WTC11 (cell line): ENCODE data around the gene ADAM19. TPM values are rescaled to one million over a fixed set of nuclear protein-coding genes. Genes with fewer than 3 reads are reported as not detected.

Experiments used
- ATAC-seq: fragments of 200-7000 bp; cut with Tn5 transposase; 2 replicates; pipeline ENCODE4 v1.10.0; 2021; ENCODE audit warnings: mild to moderate bottlenecking, moderate library complexity
- CTCF ChIA-PET: fragments of 300-600 bp; sonication (Branson Sonifier 250); formaldehyde crosslinking; loops from one replicate; lab custom pipeline; 2021; ENCODE audit warnings: antibody characterized with exemption; lab: Charles Lee
- POLR2A ChIA-PET: fragments of 350-600 bp; sonication (Branson Sonifier 250); formaldehyde crosslinking; loops from one replicate; lab custom pipeline; 2021; ENCODE audit warnings: antibody characterized with exemption; lab: Charles Lee
- DNase-seq: peaks from one replicate; pipeline ENCODE4 v3.0.0; 2021; ENCODE audit warnings: low spot score
- H3K27ac Mint-ChIP-seq: 2 replicates; pipeline ENCODE4 v1.8.0; 2021; ENCODE audit warnings: mixed read lengths
- H3K27me3 Mint-ChIP-seq: 2 replicates; pipeline ENCODE4 v1.8.0; 2021; ENCODE audit warnings: low read depth, mild to moderate bottlenecking, moderate library complexity, mixed read lengths
- H3K36me3 Mint-ChIP-seq: 2 replicates; pipeline ENCODE4 v1.8.0; 2021; ENCODE audit warnings: mixed read lengths
- H3K4me1 Mint-ChIP-seq: 2 replicates; pipeline ENCODE4 v1.8.0; 2022; ENCODE audit warnings: mixed read lengths
- H3K4me3 Mint-ChIP-seq: 2 replicates; pipeline ENCODE4 v1.8.0; 2021; ENCODE audit warnings: mild to moderate bottlenecking, moderate library complexity, mixed read lengths
- H3K9me3 Mint-ChIP-seq: 2 replicates; pipeline ENCODE4 v1.8.0; 2021; ENCODE audit warnings: mixed read lengths
- CREB1 ChIP-seq: sonication (generic); formaldehyde crosslinking; IDR thresholded peaks from 2 replicates; pipeline ENCODE4 v1.8.0; 2023; ENCODE audit warnings: mild to moderate bottlenecking, missing genetic modification reagents
- CREM ChIP-seq: sonication (generic); formaldehyde crosslinking; IDR thresholded peaks from 2 replicates; pipeline ENCODE4 v1.8.1; 2022; ENCODE audit warnings: mild to moderate bottlenecking, missing genetic modification reagents, moderate library complexity
- EMX1 ChIP-seq: fragments of 250-450 bp; sonication (Bioruptor Pico); IDR thresholded peaks from 2 replicates; pipeline ENCODE4 v1.8.0; 2021; ENCODE audit warnings: mild to moderate bottlenecking
- ERG ChIP-seq: fragments of 250-450 bp; sonication (Bioruptor Pico); IDR thresholded peaks from 2 replicates; pipeline ENCODE4 v1.8.0; 2021; ENCODE audit warnings: mild to moderate bottlenecking
- FOXJ3 ChIP-seq: sonication (generic); formaldehyde crosslinking; IDR thresholded peaks from 2 replicates; pipeline ENCODE4 v1.9.0; 2021; ENCODE audit warnings: missing genetic modification reagents, mild to moderate bottlenecking, borderline replicate concordance
- FOXP4 ChIP-seq: sonication (generic); formaldehyde crosslinking; IDR thresholded peaks from 2 replicates; pipeline ENCODE4 v1.8.0; 2022; ENCODE audit warnings: mild to moderate bottlenecking, missing genetic modification reagents
- GRHL2 ChIP-seq: fragments of 250-450 bp; sonication (Bioruptor Pico); IDR thresholded peaks from 2 replicates; pipeline ENCODE4 v1.8.0; 2022; ENCODE audit warnings: mild to moderate bottlenecking, moderate library complexity; ENCODE audit not compliant: insufficient replicate concordance, severe bottlenecking
- IRF2 ChIP-seq: sonication (generic); formaldehyde crosslinking; IDR thresholded peaks from 2 replicates; pipeline ENCODE4 v1.8.0; 2022; ENCODE audit warnings: low read depth, missing genetic modification reagents, borderline replicate concordance
- JAZF1 ChIP-seq: fragments of 250-450 bp; sonication (Bioruptor Pico); IDR thresholded peaks from 2 replicates; pipeline ENCODE4 v1.9.0; 2021; ENCODE audit warnings: moderate library complexity, mild to moderate bottlenecking, inconsistent platforms
- NFE2L1 ChIP-seq: sonication (generic); formaldehyde crosslinking; IDR thresholded peaks from 2 replicates; pipeline ENCODE4 v1.8.1; 2023; ENCODE audit warnings: missing genetic modification reagents
- NR2C2 ChIP-seq: sonication (generic); formaldehyde crosslinking; IDR thresholded peaks from 2 replicates; pipeline ENCODE4 v1.8.0; 2022; ENCODE audit warnings: mild to moderate bottlenecking, missing genetic modification reagents
- ZNF121 ChIP-seq: sonication (generic); formaldehyde crosslinking; IDR thresholded peaks from 2 replicates; pipeline ENCODE4 v1.8.0; 2023; ENCODE audit warnings: missing genetic modification reagents
- ZNF219 ChIP-seq: sonication (generic); formaldehyde crosslinking; IDR thresholded peaks from 2 replicates; pipeline ENCODE4 v1.8.0; 2023; ENCODE audit warnings: missing genetic modification reagents, mild to moderate bottlenecking, borderline replicate concordance
- ZNF232 ChIP-seq: sonication (generic); formaldehyde crosslinking; IDR thresholded peaks from 2 replicates; pipeline ENCODE4 v1.8.0; 2022; ENCODE audit warnings: mild to moderate bottlenecking, missing genetic modification reagents
- ZNF263 ChIP-seq: sonication (generic); formaldehyde crosslinking; IDR thresholded peaks from 2 replicates; pipeline ENCODE4 v1.8.1; 2022; ENCODE audit warnings: low read depth, mild to moderate bottlenecking, moderate library complexity, missing genetic modification reagents
- ZNF423 ChIP-seq: fragments of 250-450 bp; sonication (Bioruptor Pico); IDR thresholded peaks from 2 replicates; pipeline ENCODE4 v2.1.2; 2022; ENCODE audit warnings: mild to moderate bottlenecking, moderate library complexity
- ZNF512 ChIP-seq: sonication (generic); formaldehyde crosslinking; IDR thresholded peaks from 2 replicates; pipeline ENCODE4 v1.8.1; 2022; ENCODE audit warnings: missing genetic modification reagents, borderline replicate concordance
- total RNA-seq: library from RNA; stranded (reverse); gene quantifications from 3 replicates; pipeline ENCODE4 v1.2.3, GENCODE V29; 2021
- TF ChIP-seq, protein P1 (sequence below): sonication (generic); formaldehyde crosslinking; IDR thresholded peaks from 2 replicates; pipeline ENCODE4 v1.8.0; 2023; ENCODE audit warnings: missing genetic modification reagents, mild to moderate bottlenecking, borderline replicate concordance
- TF ChIP-seq, protein P2 (sequence below): sonication (generic); formaldehyde crosslinking; IDR thresholded peaks from 2 replicates; pipeline ENCODE4 v1.8.1; 2023; ENCODE audit warnings: mild to moderate bottlenecking, missing genetic modification reagents
- TF ChIP-seq, protein P3 (sequence below): sonication (generic); formaldehyde crosslinking; IDR thresholded peaks from 2 replicates; pipeline ENCODE4 v1.8.0; 2023; ENCODE audit warnings: mild to moderate bottlenecking, missing genetic modification reagents

Gene ADAM19
- total RNA-seq, 1 experiment from 2014 or later = 28.6 TPM

GRCh38 chr5:157592594-157592993 lies 17.0 kb upstream of the ADAM19 start (continued):
- TF ChIP-seq, protein P1, sequence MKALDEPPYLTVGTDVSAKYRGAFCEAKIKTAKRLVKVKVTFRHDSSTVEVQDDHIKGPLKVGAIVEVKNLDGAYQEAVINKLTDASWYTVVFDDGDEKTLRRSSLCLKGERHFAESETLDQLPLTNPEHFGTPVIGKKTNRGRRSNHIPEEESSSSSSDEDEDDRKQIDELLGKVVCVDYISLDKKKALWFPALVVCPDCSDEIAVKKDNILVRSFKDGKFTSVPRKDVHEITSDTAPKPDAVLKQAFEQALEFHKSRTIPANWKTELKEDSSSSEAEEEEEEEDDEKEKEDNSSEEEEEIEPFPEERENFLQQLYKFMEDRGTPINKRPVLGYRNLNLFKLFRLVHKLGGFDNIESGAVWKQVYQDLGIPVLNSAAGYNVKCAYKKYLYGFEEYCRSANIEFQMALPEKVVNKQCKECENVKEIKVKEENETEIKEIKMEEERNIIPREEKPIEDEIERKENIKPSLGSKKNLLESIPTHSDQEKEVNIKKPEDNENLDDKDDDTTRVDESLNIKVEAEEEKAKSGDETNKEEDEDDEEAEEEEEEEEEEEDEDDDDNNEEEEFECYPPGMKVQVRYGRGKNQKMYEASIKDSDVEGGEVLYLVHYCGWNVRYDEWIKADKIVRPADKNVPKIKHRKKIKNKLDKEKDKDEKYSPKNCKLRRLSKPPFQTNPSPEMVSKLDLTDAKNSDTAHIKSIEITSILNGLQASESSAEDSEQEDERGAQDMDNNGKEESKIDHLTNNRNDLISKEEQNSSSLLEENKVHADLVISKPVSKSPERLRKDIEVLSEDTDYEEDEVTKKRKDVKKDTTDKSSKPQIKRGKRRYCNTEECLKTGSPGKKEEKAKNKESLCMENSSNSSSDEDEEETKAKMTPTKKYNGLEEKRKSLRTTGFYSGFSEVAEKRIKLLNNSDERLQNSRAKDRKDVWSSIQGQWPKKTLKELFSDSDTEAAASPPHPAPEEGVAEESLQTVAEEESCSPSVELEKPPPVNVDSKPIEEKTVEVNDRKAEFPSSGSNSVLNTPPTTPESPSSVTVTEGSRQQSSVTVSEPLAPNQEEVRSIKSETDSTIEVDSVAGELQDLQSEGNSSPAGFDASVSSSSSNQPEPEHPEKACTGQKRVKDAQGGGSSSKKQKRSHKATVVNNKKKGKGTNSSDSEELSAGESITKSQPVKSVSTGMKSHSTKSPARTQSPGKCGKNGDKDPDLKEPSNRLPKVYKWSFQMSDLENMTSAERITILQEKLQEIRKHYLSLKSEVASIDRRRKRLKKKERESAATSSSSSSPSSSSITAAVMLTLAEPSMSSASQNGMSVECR = no peak
- TF ChIP-seq, protein P2, sequence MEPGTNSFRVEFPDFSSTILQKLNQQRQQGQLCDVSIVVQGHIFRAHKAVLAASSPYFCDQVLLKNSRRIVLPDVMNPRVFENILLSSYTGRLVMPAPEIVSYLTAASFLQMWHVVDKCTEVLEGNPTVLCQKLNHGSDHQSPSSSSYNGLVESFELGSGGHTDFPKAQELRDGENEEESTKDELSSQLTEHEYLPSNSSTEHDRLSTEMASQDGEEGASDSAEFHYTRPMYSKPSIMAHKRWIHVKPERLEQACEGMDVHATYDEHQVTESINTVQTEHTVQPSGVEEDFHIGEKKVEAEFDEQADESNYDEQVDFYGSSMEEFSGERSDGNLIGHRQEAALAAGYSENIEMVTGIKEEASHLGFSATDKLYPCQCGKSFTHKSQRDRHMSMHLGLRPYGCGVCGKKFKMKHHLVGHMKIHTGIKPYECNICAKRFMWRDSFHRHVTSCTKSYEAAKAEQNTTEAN (CRISPR knock-in tag) = no peak
- no peak for TF ChIP-seq ZNF121 (CRISPR knock-in tag)
- TF ChIP-seq NFE2L1 = no peak
- no peak for TF ChIP-seq CREM (CRISPR knock-in tag)
- no peak for TF ChIP-seq NR2C2
- no peak for TF ChIP-seq CREB1 (CRISPR knock-in tag)
- no peak for TF ChIP-seq JAZF1
- TF ChIP-seq, protein P3, sequence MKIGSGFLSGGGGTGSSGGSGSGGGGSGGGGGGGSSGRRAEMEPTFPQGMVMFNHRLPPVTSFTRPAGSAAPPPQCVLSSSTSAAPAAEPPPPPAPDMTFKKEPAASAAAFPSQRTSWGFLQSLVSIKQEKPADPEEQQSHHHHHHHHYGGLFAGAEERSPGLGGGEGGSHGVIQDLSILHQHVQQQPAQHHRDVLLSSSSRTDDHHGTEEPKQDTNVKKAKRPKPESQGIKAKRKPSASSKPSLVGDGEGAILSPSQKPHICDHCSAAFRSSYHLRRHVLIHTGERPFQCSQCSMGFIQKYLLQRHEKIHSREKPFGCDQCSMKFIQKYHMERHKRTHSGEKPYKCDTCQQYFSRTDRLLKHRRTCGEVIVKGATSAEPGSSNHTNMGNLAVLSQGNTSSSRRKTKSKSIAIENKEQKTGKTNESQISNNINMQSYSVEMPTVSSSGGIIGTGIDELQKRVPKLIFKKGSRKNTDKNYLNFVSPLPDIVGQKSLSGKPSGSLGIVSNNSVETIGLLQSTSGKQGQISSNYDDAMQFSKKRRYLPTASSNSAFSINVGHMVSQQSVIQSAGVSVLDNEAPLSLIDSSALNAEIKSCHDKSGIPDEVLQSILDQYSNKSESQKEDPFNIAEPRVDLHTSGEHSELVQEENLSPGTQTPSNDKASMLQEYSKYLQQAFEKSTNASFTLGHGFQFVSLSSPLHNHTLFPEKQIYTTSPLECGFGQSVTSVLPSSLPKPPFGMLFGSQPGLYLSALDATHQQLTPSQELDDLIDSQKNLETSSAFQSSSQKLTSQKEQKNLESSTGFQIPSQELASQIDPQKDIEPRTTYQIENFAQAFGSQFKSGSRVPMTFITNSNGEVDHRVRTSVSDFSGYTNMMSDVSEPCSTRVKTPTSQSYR = no peak
- TF ChIP-seq ZNF263 = no peak
- TF ChIP-seq FOXJ3 = no peak
- TF ChIP-seq EMX1 (CRISPR knock-in tag) = no peak
- no peak for TF ChIP-seq ZNF232 (CRISPR knock-in tag)

DNA sequence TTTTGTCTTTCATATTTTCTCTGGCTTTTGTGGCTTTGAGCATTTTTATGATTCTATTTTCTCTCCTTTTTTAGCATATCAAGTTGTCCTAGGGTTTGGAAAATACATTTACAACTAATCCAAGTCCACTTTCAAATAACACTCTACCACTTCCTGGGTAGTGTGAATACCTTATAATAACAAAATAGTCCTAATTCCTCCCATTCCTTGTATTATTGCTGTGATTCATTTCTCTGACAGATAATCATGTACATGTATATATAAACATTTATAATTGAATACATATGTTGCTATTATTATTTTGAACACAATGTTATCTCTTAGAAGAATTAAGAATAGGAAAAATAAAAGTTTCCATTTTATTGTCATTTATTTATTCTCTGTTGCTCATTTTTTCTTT lies 14.9 kb upstream of the ADAM19 start:
- H3K4me1 Mint-ChIP-seq = peaks cover 6% of the 10 kb centered on the region
- no peak overlapping the region for H3K4me3 Mint-ChIP-seq
- CTCF ChIA-PET = no interaction called here
- ATAC-seq (no peak), DNase-seq (no peak)
- 0 out of 2 replicates have a peak, but pooled peaks cover 3% of the 10 kb centered on the region for H3K9me3 Mint-ChIP-seq
- H3K27me3 Mint-ChIP-seq = no peaks in the 10 kb centered on the region
- H3K27ac Mint-ChIP-seq = no peak overlapping the region
- H3K36me3 Mint-ChIP-seq = no peaks in the 10 kb centered on the region
- POLR2A ChIA-PET = interaction anchor here (0.7 kb wide), 1 partner anchor 61 kb away, joined by 5 read pairs; no protein-coding TSS in a partner anchor
- TF ChIP-seq ERG (CRISPR knock-in tag) = no peak
- TF ChIP-seq GRHL2 = no peak
- TF ChIP-seq, protein P1 = no peak
- TF ChIP-seq IRF2 = no peak
- no peak for TF ChIP-seq ZNF219 (CRISPR knock-in tag)
- TF ChIP-seq FOXP4 (CRISPR knock-in tag) = no peak
- no peak for TF ChIP-seq CREB1 (CRISPR knock-in tag)
- no peak for TF ChIP-seq ZNF423 (CRISPR knock-in tag)
- no peak for TF ChIP-seq ZNF512
